HEK293 (cell line): ENCODE measurements around the gene PWWP2B.

Experiments used
- CTCF ChIA-PET: fragments of 350-600 bp; formaldehyde crosslinking; extraction: SDS; loops from one replicate; lab custom pipeline; 2021; ENCODE audit warnings: antibody characterized with exemption; lab: Yijun Ruan, JAX
- POLR2A ChIA-PET: fragments of 300-600 bp; formaldehyde crosslinking; extraction: SDS; loops from one replicate; lab custom pipeline; 2020; ENCODE audit warnings: antibody characterized with exemption, inconsistent platforms; lab: Yijun Ruan, JAX
- H3K27ac ChIP-seq: fragments of 200-500 bp; sonication (Bioruptor generic); 2 replicates; pipeline ENCODE4 v1.5.1; 2014; ENCODE audit warnings: low read depth, low read length, control low read depth, inconsistent platforms; ENCODE audit errors: extremely low read depth
- H3K36me3 ChIP-seq, 2 experiments: fragments of 200-500 bp in 1 of 2; sonication (Bioruptor generic) in 1 of 2; 1 replicate in 1 of 2; 2 replicates in 1 of 2; pipeline ENCODE4 v1.5.1; 2014 to 2017; ENCODE audit warnings: inconsistent platforms in 2 of 2, low read length in 2 of 2; ENCODE audit not compliant: control insufficient read depth in 2 of 2, insufficient read depth in 1 of 2
- H3K4me1 ChIP-seq: fragments of 200-500 bp; sonication (Bioruptor generic); 2 replicates; pipeline ENCODE4 v1.5.1; 2014; ENCODE audit warnings: mild to moderate bottlenecking, low read length, inconsistent platforms; ENCODE audit not compliant: control insufficient read depth, insufficient read depth
- H3K4me3 ChIP-seq: 2 replicates; pipeline ENCODE4 v1.5.1; 2011; ENCODE audit warnings: low read depth, mild to moderate bottlenecking, control low read depth, low read length, moderate library complexity
- H3K9me3 ChIP-seq: fragments of 200-500 bp; sonication (Bioruptor generic); 2 replicates; pipeline ENCODE4 v1.5.1; 2014; ENCODE audit warnings: low read depth, low read length, inconsistent platforms; ENCODE audit not compliant: control insufficient read depth, insufficient read depth
- BCL6B ChIP-seq: fragments of 450-650 bp; formaldehyde crosslinking; IDR thresholded peaks from 2 replicates; pipeline ENCODE4 v1.5.1; 2017; ENCODE audit warnings: missing biosample characterization, missing genetic modification characterization
- HOXC10 ChIP-seq: sonication (generic); formaldehyde crosslinking; IDR thresholded peaks from 2 replicates; pipeline ENCODE4 v1.8.1; 2023; ENCODE audit warnings: mild to moderate bottlenecking, missing genetic modification reagents
- SP2 ChIP-seq: fragments of 450-650 bp; formaldehyde crosslinking; IDR thresholded peaks from 2 replicates; pipeline ENCODE4 v1.5.1; 2016; ENCODE audit warnings: missing biosample characterization, missing genetic modification characterization
- WT1 ChIP-seq: fragments of 450-650 bp; formaldehyde crosslinking; IDR thresholded peaks from 2 replicates; pipeline ENCODE4 v1.5.1; 2016; ENCODE audit warnings: missing biosample characterization, missing genetic modification characterization
- ZBTB26 ChIP-seq: fragments of 450-650 bp; formaldehyde crosslinking; optimal IDR thresholded peaks from 2 replicates; pipeline ENCODE3; 2016; ENCODE audit warnings: missing biosample characterization, mild to moderate bottlenecking, missing genetic modification characterization
- ZBTB8A ChIP-seq: fragments of 450-650 bp; formaldehyde crosslinking; IDR thresholded peaks from 2 replicates; pipeline ENCODE4 v1.5.1; 2016; ENCODE audit warnings: missing biosample characterization, missing genetic modification characterization
- ZEB2 ChIP-seq: fragments of 450-650 bp; formaldehyde crosslinking; IDR thresholded peaks from 2 replicates; pipeline ENCODE4 v1.5.1; 2016; ENCODE audit warnings: missing biosample characterization, missing genetic modification characterization
- ZNF157 ChIP-seq: fragments of 450-650 bp; formaldehyde crosslinking; IDR thresholded peaks from 2 replicates; pipeline ENCODE4 v1.5.1; 2016; ENCODE audit warnings: missing biosample characterization, missing genetic modification characterization
- ZNF18 ChIP-seq: fragments of 450-650 bp; formaldehyde crosslinking; IDR thresholded peaks from 2 replicates; pipeline ENCODE4 v1.5.1; 2016; ENCODE audit warnings: missing biosample characterization, missing genetic modification characterization
- ZNF223 ChIP-seq: fragments of 450-650 bp; formaldehyde crosslinking; IDR thresholded peaks from 2 replicates; pipeline ENCODE4 v1.5.1; 2016; ENCODE audit warnings: missing biosample characterization, missing genetic modification characterization
- ZNF335 ChIP-seq: fragments of 450-650 bp; formaldehyde crosslinking; conservative IDR thresholded peaks from 2 replicates; pipeline ENCODE4 v1.5.1; 2016; ENCODE audit warnings: missing biosample characterization, missing genetic modification characterization
- ZNF501 ChIP-seq: fragments of 450-650 bp; formaldehyde crosslinking; IDR thresholded peaks from 2 replicates; pipeline ENCODE4 v1.5.1; 2016; ENCODE audit warnings: missing biosample characterization, missing genetic modification characterization
- ZNF510 ChIP-seq: fragments of 450-650 bp; formaldehyde crosslinking; IDR thresholded peaks from 2 replicates; pipeline ENCODE4 v1.5.1; 2018; ENCODE audit warnings: mild to moderate bottlenecking, missing genetic modification characterization, missing biosample characterization; ENCODE audit not compliant: insufficient replicate concordance
- ZNF530 ChIP-seq: fragments of 450-650 bp; formaldehyde crosslinking; IDR thresholded peaks from 2 replicates; pipeline ENCODE4 v1.5.1; 2016; ENCODE audit warnings: low read depth, missing biosample characterization, missing genetic modification characterization
- ZNF544 ChIP-seq: fragments of 450-650 bp; formaldehyde crosslinking; IDR thresholded peaks from 2 replicates; pipeline ENCODE4 v1.5.0; 2017; ENCODE audit warnings: missing biosample characterization, missing genetic modification characterization
- ZNF596 ChIP-seq: fragments of 450-650 bp; IDR thresholded peaks from 2 replicates; pipeline ENCODE4 v1.5.0; 2018; ENCODE audit warnings: missing biosample characterization, mild to moderate bottlenecking, missing genetic modification characterization, moderate library complexity
- ZNF629 ChIP-seq: fragments of 450-650 bp; formaldehyde crosslinking; IDR thresholded peaks from 2 replicates; pipeline ENCODE4 v1.5.1; 2017; ENCODE audit warnings: missing biosample characterization, missing genetic modification characterization
- ZNF677 ChIP-seq: fragments of 450-650 bp; IDR thresholded peaks from 2 replicates; pipeline ENCODE4 v1.5.0; 2018; ENCODE audit warnings: missing biosample characterization, mild to moderate bottlenecking, missing genetic modification characterization, moderate library complexity
- ZSCAN16 ChIP-seq: fragments of 450-650 bp; formaldehyde crosslinking; IDR thresholded peaks from 2 replicates; pipeline ENCODE4 v1.5.1; 2016; ENCODE audit warnings: missing biosample characterization, missing genetic modification characterization
- ZSCAN18 ChIP-seq: fragments of 450-650 bp; formaldehyde crosslinking; IDR thresholded peaks from 2 replicates; pipeline ENCODE4 v1.5.1; 2016; ENCODE audit warnings: missing biosample characterization, missing genetic modification characterization
- TF ChIP-seq, protein P1 (sequence below): fragments of 450-650 bp; formaldehyde crosslinking; IDR thresholded peaks from 2 replicates; pipeline ENCODE4 v1.5.1; 2016; ENCODE audit warnings: missing biosample characterization, missing genetic modification characterization
- TF ChIP-seq, protein P2 (sequence below): fragments of 450-650 bp; formaldehyde crosslinking; IDR thresholded peaks from 2 replicates; pipeline ENCODE4 v1.5.1; 2016; ENCODE audit warnings: missing biosample characterization, missing genetic modification characterization
- TF ChIP-seq, protein P3 (sequence below): fragments of 450-650 bp; IDR thresholded peaks from 2 replicates; pipeline ENCODE4 v1.5.1; 2018; ENCODE audit warnings: missing biosample characterization, mild to moderate bottlenecking, missing genetic modification characterization
- TF ChIP-seq, protein P4 (sequence below): fragments of 450-650 bp; formaldehyde crosslinking; IDR thresholded peaks from 2 replicates; pipeline ENCODE4 v1.5.1; 2016; ENCODE audit warnings: missing biosample characterization, missing genetic modification characterization

The PWWP2B gene

DNA sequence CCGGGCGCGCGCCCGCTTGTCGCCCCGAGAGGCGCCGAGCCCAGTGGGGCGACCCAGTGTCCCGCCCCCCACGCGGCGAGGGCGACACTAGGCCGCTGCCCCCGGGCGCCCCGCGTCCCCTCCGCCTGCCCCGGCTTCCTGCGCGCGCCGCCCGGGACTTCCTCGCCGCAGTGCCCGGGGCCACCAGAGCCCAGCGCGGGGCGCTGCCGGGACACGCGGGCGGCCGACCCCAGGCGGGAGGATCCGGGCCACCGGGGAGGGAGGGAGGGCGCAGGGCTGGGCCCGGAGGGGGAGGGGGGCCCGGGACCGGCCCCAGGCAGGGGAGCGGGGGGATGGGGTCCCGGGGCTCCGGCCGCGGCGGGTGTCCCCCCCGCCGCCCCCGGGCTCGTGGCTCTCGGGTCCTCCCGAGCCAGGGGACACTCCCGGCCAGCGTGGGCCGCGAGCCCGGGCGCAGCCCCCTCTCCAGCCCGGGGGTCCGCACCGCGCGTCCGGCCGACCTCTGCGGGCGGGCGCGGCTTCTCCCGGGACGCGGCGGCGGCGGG lies 435 bp upstream of the PWWP2B start (continued):
- TF ChIP-seq BCL6B (tag by site-specific recombination) (no peak), ZNF677 (tag by site-specific recombination) (no peak), ZNF596 (tag by site-specific recombination) (no peak), ZSCAN16 (no peak), ZNF335 (tag by site-specific recombination) (no peak), ZNF510 (tag by site-specific recombination) (no peak), ZNF501 (tag by site-specific recombination) (no peak)
- TF ChIP-seq, protein P1, sequence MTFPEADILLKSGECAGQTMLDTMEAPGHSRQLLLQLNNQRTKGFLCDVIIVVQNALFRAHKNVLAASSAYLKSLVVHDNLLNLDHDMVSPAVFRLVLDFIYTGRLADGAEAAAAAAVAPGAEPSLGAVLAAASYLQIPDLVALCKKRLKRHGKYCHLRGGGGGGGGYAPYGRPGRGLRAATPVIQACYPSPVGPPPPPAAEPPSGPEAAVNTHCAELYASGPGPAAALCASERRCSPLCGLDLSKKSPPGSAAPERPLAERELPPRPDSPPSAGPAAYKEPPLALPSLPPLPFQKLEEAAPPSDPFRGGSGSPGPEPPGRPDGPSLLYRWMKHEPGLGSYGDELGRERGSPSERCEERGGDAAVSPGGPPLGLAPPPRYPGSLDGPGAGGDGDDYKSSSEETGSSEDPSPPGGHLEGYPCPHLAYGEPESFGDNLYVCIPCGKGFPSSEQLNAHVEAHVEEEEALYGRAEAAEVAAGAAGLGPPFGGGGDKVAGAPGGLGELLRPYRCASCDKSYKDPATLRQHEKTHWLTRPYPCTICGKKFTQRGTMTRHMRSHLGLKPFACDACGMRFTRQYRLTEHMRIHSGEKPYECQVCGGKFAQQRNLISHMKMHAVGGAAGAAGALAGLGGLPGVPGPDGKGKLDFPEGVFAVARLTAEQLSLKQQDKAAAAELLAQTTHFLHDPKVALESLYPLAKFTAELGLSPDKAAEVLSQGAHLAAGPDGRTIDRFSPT (tag by site-specific recombination), result no peak
- TF ChIP-seq, protein P2, sequence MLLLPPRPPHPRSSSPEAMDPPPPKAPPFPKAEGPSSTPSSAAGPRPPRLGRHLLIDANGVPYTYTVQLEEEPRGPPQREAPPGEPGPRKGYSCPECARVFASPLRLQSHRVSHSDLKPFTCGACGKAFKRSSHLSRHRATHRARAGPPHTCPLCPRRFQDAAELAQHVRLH, result no peak
- TF ChIP-seq, protein P3, sequence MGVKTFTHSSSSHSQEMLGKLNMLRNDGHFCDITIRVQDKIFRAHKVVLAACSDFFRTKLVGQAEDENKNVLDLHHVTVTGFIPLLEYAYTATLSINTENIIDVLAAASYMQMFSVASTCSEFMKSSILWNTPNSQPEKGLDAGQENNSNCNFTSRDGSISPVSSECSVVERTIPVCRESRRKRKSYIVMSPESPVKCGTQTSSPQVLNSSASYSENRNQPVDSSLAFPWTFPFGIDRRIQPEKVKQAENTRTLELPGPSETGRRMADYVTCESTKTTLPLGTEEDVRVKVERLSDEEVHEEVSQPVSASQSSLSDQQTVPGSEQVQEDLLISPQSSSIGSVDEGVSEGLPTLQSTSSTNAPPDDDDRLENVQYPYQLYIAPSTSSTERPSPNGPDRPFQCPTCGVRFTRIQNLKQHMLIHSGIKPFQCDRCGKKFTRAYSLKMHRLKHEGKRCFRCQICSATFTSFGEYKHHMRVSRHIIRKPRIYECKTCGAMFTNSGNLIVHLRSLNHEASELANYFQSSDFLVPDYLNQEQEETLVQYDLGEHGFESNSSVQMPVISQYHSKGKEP, result no peak

DNA sequence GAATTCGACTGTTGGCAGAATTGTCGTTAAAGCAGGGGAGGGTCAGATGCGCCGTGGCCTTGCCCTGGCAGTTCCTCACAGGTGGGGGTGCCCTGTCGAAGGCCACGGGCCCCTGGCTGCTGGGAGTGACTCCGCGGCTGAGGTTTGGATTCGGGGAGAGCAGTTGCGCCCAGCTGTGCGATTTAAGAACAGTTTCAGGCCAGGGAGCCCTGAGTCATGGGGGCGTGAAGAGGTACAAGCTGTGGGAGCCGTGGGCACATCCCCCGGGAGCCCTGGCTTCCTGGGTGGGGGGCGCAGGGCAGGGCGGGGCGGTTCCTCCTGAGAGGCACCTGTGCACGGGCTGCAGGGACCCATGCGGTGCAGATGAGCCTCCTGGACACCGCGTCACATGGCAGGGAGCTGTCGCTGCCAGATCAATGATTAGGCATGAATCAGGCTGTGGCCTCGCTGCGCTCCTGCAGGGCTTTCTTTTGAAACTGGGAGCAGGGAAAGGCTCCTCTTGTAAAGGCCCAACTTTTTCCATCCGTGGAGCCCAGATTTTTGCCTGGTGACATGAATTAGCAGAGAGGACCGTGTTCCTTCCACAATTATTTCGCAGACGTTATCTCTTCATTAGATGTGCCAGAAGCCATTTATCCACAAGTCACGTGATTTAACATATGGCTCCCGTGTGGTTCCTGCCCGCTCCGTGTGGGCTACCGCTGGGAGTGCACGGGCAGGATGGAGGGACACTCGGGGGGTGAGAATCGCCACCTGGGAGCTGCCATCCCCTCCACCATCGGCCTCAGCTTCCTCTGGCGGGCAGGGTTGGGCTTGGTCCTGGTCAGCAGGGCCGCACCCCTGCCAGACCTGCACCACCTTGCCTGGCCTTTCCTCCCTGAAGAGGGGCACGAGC lies 918 bp downstream of the PWWP2B start:
- Histone ChIP-seq H3K36me3 (no peaks in the 10 kb centered on the region), H3K9me3 (no peaks in the 10 kb centered on the region), H3K4me1 (no peaks in the 10 kb centered on the region; the same call in 1 of the 2 replicates), H3K4me3 (peak overlapping the region; percentile 51), H3K27ac (no peak overlapping the region; the same call in 1 of the 2 replicates)
- ChIA-PET CTCF (interaction anchor here (0.5 to 0.9 kb wide), 2 partner anchors 10 to 37 kb away, joined by 4 read pairs; no protein-coding TSS in a partner anchor), POLR2A (interaction anchor here (0.7 kb wide), 1 partner anchor 8 kb away, joined by 3 read pairs; no protein-coding TSS in a partner anchor)
- TF ChIP-seq, protein P4, sequence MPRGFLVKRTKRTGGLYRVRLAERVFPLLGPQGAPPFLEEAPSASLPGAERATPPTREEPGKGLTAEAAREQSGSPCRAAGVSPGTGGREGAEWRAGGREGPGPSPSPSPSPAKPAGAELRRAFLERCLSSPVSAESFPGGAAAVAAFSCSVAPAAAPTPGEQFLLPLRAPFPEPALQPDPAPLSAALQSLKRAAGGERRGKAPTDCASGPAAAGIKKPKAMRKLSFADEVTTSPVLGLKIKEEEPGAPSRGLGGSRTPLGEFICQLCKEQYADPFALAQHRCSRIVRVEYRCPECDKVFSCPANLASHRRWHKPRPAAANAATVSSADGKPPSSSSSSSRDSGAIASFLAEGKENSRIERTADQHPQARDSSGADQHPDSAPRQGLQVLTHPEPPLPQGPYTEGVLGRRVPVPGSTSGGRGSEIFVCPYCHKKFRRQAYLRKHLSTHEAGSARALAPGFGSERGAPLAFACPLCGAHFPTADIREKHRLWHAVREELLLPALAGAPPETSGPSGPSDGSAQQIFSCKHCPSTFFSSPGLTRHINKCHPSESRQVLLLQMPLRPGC (tag by site-specific recombination), result no peak
- TF ChIP-seq WT1 (tag by site-specific recombination) (no peak), ZEB2 (tag by site-specific recombination) (peak; percentile 32; the same call in 1 of the 2 replicates), ZNF157 (tag by site-specific recombination) (no peak), ZBTB8A (peak; percentile 71), ZNF544 (tag by site-specific recombination) (no peak), ZNF629 (tag by site-specific recombination) (no peak), ZNF223 (tag by site-specific recombination) (peak; percentile 83), ZBTB26 (tag by site-specific recombination) (peak; percentile 12), SP2 (0 out of 2 replicates have a peak, but pooled peaks have one; percentile 4), HOXC10 (CRISPR knock-in tag) (no peak), ZSCAN18 (no peak), ZNF18 (tag by site-specific recombination) (no peak), ZNF530 (no peak)
